Ovary (tissue), 3 donors: Measurements from ENCODE around the gene SPEF2.

ENCODE experiments used
- POLR2A ChIP-seq: fragments of 450-650 bp; IDR thresholded peaks from one replicate; pipeline ENCODE4 v1.6.1; 2017; ENCODE audit warnings: antibody characterized with exemption, mild to moderate bottlenecking, moderate library complexity
- TF ChIP-seq, protein P1 (sequence below), 3 donors: fragments of 450-650 bp in 2 of 3; fragments of 200-600 bp in 1 of 3; IDR thresholded peaks; one replicate each; pipeline versions ENCODE4 v1.5.1 to v1.8.0; 2016 to 2022; ENCODE audit warnings: antibody characterized with exemption in 3 of 3, mild to moderate bottlenecking in 1 of 3
- donor health status: DM: no; HTN: no; CAD: no.

DNA sequence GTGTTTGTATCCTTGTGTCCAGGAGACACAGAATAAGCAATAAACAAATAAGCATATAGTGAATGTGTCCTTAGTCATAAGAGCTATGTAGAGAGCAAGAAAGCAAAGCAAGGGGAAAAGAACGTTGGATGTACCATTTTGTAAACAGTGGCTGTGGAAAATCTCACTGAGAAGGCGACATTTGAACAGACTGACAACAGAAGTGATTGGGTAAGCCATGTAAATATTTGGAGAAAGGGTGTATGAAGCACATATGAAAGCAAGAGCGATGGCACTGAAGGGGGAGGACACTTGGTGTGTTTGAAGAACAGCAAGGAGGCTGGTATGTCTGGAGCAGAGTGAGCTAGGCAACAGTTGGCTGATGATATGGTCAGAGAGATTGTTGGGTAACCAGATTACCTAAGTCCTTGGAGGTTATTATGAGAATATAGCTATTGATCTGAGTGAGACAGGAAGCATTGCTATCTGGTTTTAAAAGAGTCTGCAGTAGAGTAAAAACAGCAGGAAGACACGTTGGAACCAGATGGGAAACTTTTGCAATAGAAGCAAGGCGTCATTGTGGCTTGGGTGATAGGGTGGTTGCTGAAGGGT lies 123.6 kb downstream of the SPEF2 start:
- TF ChIP-seq, protein P1, sequence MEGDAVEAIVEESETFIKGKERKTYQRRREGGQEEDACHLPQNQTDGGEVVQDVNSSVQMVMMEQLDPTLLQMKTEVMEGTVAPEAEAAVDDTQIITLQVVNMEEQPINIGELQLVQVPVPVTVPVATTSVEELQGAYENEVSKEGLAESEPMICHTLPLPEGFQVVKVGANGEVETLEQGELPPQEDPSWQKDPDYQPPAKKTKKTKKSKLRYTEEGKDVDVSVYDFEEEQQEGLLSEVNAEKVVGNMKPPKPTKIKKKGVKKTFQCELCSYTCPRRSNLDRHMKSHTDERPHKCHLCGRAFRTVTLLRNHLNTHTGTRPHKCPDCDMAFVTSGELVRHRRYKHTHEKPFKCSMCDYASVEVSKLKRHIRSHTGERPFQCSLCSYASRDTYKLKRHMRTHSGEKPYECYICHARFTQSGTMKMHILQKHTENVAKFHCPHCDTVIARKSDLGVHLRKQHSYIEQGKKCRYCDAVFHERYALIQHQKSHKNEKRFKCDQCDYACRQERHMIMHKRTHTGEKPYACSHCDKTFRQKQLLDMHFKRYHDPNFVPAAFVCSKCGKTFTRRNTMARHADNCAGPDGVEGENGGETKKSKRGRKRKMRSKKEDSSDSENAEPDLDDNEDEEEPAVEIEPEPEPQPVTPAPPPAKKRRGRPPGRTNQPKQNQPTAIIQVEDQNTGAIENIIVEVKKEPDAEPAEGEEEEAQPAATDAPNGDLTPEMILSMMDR (IDR thresholded peaks at IDR 0.05), result no peak
- TF ChIP-seq POLR2A, result no peak
